Renal cortical epithelial cell (primary cell): Measurements from ENCODE around the gene OR10G6. TPM values are rescaled to one million over a fixed set of nuclear protein-coding genes. Genes with fewer than 3 reads are reported as not detected.
A peak's percentile ranks its signal among the peaks of the same experiment; 100 is the strongest.
"Not testable (repeated sequence)": the region's sequence is repeated elsewhere in the genome, so short reads cannot be mapped to it uniquely, and the experiment has no call there.

Experiments
- DNase-seq: peaks from one replicate; pipeline ENCODE4 v3.0.0-alpha.2; 2011; ENCODE audit warnings: low read depth
- total RNA-seq: library from RNA; depleted of rRNA; stranded (reverse); fragments of >200 nt; gene quantifications from 2 replicates; pipeline ENCODE4 v1.2.3, GENCODE V29; 2014

The OR10G6 gene
- total RNA-seq = not detected in 2 replicates

GRCh38 chr11:123995119-123995518 is at the start of gene OR10G6:
Gene OR10G6 (minus strand): TSS chr11:123995161. CDS start chr11:123995161, 0 bp downstream.
- no peak for DNase-seq

GRCh38 chr11:124043420-124043819 is 48.5 kb upstream of the OR10G6 start:
- DNase-seq = no peak

- peak; percentile 35 for DNase-seq
Measured at GRCh38 chr11:124041254-124041653, 46.3 kb upstream of the OR10G6 start, which contains the start of gene OR10G7. Gene OR10G7 (minus strand): TSS chr11:124041325. CDS start chr11:124039001, 2,324 bp downstream.

GRCh38 chr11:124039557-124039956 is 44.6 kb upstream of the OR10G6 start:
- DNase-seq = no peak

- no peak for DNase-seq
Measured at GRCh38 chr11:124036666-124037065, 41.7 kb upstream of the OR10G6 start.

GRCh38 chr11:124026498-124026897 is 31.5 kb upstream of the OR10G6 start, which contains the start of gene OR10G8:
Gene OR10G8 (plus strand): TSS chr11:124026798. CDS start chr11:124029623, 2,825 bp downstream.
- DNase-seq = no peak

GRCh38 chr11:124015837-124016236 is 20.9 kb upstream of the OR10G6 start:
- DNase-seq = not testable (repeated sequence)

- no peak for DNase-seq
Measured at GRCh38 chr11:124012697-124013096, 17.7 kb upstream of the OR10G6 start, which contains the start of gene OR10G4. Gene OR10G4 (plus strand): TSS chr11:124012997. CDS start chr11:124015575, 2,578 bp downstream.

GRCh38 chr11:123979311-123979710 is 15.7 kb downstream of the OR10G6 start:
- DNase-seq = no peak

- peak; percentile 25 for DNase-seq
Measured at GRCh38 chr11:123977731-123978347, 17.1 kb downstream of the OR10G6 start, which contains the start of gene OR10S1. Gene OR10S1 (minus strand): TSS chr11:123977781. CDS start chr11:123977664, 117 bp downstream.

GRCh38 chr11:123976770-123977560 is 18.0 kb downstream of the OR10G6 start:
- DNase-seq = no peak

- DNase-seq = peak; percentile 84
Measured at GRCh38 chr11:123973816-123974215, 21.1 kb downstream of the OR10G6 start.

GRCh38 chr11:123956752-123957151 is 38.2 kb downstream of the OR10G6 start:
- DNase-seq = no peak

GRCh38 chr11:123945132-123945531 is 49.8 kb downstream of the OR10G6 start:
- no peak for DNase-seq

Other genes starting within 250 kb of the OR10G6 start
- gene OR6X1, start 240.6 kb downstream of the OR10G6 start, total RNA-seq = not detected in 2 replicates
- gene OR6M1, start 188.8 kb downstream of the OR10G6 start, total RNA-seq = not detected in 2 replicates
- not detected in 2 replicates for gene TMEM225, start 109.5 kb downstream of the OR10G6 start, total RNA-seq
- not detected in 2 replicates for gene OR8D4, start 93.0 kb downstream of the OR10G6 start, total RNA-seq
- not detected in 2 replicates for gene OR4D5, start 55.5 kb downstream of the OR10G6 start, total RNA-seq
- gene OR6T1, start 51.3 kb downstream of the OR10G6 start, total RNA-seq = not detected in 2 replicates
- gene OR10S1, start 17.4 kb downstream of the OR10G6 start, total RNA-seq = not detected in 2 replicates
- gene OR10G4, start 17.8 kb upstream of the OR10G6 start, total RNA-seq = not detected in 2 replicates
- not detected in 2 replicates for gene OR10G9, start 27.9 kb upstream of the OR10G6 start, total RNA-seq
- not detected in 2 replicates for gene OR10G8, start 31.6 kb upstream of the OR10G6 start, total RNA-seq
- gene OR10G7, start 46.2 kb upstream of the OR10G6 start, total RNA-seq = not detected in 2 replicates
- gene VWA5A, start 120.3 kb upstream of the OR10G6 start, total RNA-seq = 32.1 and 45.7 TPM in 2 replicates
- gene OR10D3, start 188.2 kb upstream of the OR10G6 start, total RNA-seq = not detected in 2 replicates
- not detected in 2 replicates for gene OR8G1, start 245.9 kb upstream of the OR10G6 start, total RNA-seq